ENCODE data around the gene DIRAS3. TPM values are rescaled to one million over a fixed set of nuclear protein-coding genes. Genes with fewer than 3 reads are reported as not detected.

DIRAS3 gene
- total RNA-seq, 1 experiment from 2014 or later, result not detected

DNA sequence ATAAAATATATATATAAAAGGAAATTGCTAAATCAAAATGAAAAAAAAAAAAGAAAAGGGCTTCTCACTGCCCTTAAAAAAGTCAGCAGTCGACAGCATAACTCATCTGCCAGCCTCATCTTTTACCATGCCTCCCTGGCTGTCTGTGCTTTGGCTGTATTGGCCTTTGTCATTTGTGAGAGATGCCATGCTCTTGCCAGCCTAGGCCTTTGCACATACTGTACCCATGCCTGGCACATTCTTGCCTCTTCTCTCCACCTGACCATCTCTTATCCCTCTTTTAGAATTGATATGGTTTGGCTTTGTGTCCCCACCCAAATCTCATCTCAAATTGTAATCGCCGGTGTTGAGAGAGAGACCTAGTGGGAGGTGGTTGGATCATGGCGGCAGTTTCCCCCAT lies 37.1 kb downstream of the DIRAS3 start:
- Mint-ChIP-seq H3K36me3 (ENCODE audit: insufficient read depth, unreplicated experiment) (no peaks in the 10 kb centered on the region), H3K27me3 (ENCODE audit: insufficient read depth, unreplicated experiment) (no peaks in the 10 kb centered on the region), H3K4me3 (ENCODE audit: unreplicated experiment) (no peak overlapping the region), H3K27ac (ENCODE audit: unreplicated experiment) (no peak overlapping the region), H3K9me3 (ENCODE audit: unreplicated experiment) (no peaks in the 10 kb centered on the region), H3K4me1 (ENCODE audit: low read depth, unreplicated experiment) (no peaks in the 10 kb centered on the region)
- ChIA-PET POLR2A (no interaction called here), CTCF (no interaction called here)
- H3K36me3 ChIP-seq (ENCODE audit: control insufficient read depth, insufficient read depth, low read length), result no peaks in the 10 kb centered on the region
- no peaks in the 10 kb centered on the region for H3K9me3 ChIP-seq
- intact Hi-C loops (cut with micrococcal nuclease; ENCODE audit: unreplicated experiment), result no loop called here
- no peak for DNase-seq
- H3K27me3 ChIP-seq (replicated peaks; ENCODE audit: control insufficient read depth, insufficient read depth, low read length), result no peaks in the 10 kb centered on the region
- no TSS peak for BruUV-seq (replicated peaks)
- no peak overlapping the region for H3K4me3 ChIP-seq (ENCODE audit: low read depth, low read length)
- TF ChIP-seq, protein P1, sequence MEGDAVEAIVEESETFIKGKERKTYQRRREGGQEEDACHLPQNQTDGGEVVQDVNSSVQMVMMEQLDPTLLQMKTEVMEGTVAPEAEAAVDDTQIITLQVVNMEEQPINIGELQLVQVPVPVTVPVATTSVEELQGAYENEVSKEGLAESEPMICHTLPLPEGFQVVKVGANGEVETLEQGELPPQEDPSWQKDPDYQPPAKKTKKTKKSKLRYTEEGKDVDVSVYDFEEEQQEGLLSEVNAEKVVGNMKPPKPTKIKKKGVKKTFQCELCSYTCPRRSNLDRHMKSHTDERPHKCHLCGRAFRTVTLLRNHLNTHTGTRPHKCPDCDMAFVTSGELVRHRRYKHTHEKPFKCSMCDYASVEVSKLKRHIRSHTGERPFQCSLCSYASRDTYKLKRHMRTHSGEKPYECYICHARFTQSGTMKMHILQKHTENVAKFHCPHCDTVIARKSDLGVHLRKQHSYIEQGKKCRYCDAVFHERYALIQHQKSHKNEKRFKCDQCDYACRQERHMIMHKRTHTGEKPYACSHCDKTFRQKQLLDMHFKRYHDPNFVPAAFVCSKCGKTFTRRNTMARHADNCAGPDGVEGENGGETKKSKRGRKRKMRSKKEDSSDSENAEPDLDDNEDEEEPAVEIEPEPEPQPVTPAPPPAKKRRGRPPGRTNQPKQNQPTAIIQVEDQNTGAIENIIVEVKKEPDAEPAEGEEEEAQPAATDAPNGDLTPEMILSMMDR (IDR thresholded peaks at IDR 0.05; ENCODE audit: insufficient read depth in 1 of 2, low read depth in 1 of 2, low read length in 1 of 2, severe bottlenecking in 1 of 2, unreplicated experiment in 1 of 2), result no peak
- no peaks in the 10 kb centered on the region for H3K4me1 ChIP-seq

DNA sequence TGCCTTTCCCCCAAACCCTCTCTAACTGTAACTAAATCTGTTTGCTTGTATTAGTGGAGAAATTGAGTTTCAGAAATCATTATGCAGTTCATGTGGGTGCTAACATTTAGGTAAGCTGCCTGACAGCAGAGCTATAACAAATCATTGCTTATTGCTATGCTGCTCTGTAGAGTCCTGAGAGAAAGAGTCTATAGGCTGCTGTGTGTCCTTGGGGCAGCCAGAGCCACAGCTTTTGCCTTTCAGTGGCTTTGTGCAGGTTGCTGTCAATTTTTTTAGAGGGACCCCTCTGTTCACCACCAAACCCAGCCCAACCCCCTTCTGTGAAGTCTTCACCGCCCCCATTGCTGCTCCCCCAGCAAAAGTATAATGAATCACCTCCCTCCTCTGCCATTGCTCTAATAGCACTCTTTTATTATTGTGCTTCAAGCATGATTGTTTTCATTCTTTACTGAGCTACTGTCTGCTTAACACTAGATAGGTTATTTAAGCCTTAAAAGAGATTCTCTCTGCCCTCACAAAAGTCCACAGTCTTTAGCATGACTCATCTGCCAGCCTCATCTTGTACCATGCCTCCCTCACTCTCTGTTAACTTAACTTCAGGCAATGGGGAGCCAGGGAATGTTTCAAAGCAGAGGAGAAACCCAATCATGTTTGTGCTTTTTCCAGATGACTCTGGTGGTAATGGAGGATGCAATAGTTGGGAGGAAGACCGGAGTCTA lies 38.6 kb downstream of the DIRAS3 start:
- Histone ChIP-seq H3K36me3 (ENCODE audit: control insufficient read depth, insufficient read depth, low read length) (no peaks in the 10 kb centered on the region), H3K4me3 (ENCODE audit: low read depth, low read length) (no peak overlapping the region), H3K9me3 (no peaks in the 10 kb centered on the region), H3K4me1 (no peaks in the 10 kb centered on the region), H3K27me3 (replicated peaks; ENCODE audit: control insufficient read depth, insufficient read depth, low read length) (no peaks in the 10 kb centered on the region)
- no peak for DNase-seq
- Mint-ChIP-seq H3K27ac (ENCODE audit: unreplicated experiment) (no peak overlapping the region), H3K36me3 (ENCODE audit: insufficient read depth, unreplicated experiment) (no peaks in the 10 kb centered on the region), H3K27me3 (ENCODE audit: insufficient read depth, unreplicated experiment) (peaks cover 4% of the 10 kb centered on the region), H3K4me1 (ENCODE audit: low read depth, unreplicated experiment) (no peaks in the 10 kb centered on the region), H3K9me3 (ENCODE audit: unreplicated experiment) (peaks cover 9% of the 10 kb centered on the region), H3K4me3 (ENCODE audit: unreplicated experiment) (no peak overlapping the region)
- POLR2A ChIA-PET, result no interaction called here
- CTCF ChIA-PET, result interaction anchor here (1.0 kb wide), 1 partner anchor 158 kb away, joined by 3 read pairs; no protein-coding TSS in a partner anchor
- intact Hi-C loops (cut with micrococcal nuclease; ENCODE audit: unreplicated experiment), result no loop called here
- TF ChIP-seq, protein P1 (IDR thresholded peaks at IDR 0.05; ENCODE audit: insufficient read depth in 1 of 2, low read depth in 1 of 2, low read length in 1 of 2, severe bottlenecking in 1 of 2, unreplicated experiment in 1 of 2), result no peak
- no TSS peak for BruUV-seq (replicated peaks)

DNA sequence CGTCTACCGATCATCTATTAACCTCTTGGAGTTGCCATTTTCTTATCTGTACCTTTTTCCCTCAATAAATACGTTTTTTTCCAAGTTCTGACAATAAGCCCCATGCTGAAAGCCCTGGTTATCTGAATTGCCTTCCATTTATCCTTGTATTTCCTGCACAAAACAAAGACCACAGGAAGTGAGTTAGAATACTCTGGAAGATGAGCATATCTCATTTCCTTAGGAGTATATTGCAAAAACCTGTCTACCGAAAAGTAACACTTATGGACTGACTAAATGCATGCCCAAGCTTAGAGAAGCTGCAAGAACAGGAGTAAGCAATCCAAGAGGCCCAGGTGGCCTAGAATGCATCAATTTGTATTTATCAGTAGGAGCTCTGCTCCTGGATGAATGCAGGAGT lies 39.9 kb downstream of the DIRAS3 start:
- Histone ChIP-seq H3K27me3 (replicated peaks; ENCODE audit: control insufficient read depth, insufficient read depth, low read length) (no peaks in the 10 kb centered on the region), H3K9me3 (no peaks in the 10 kb centered on the region), H3K4me3 (ENCODE audit: low read depth, low read length) (no peak overlapping the region), H3K36me3 (ENCODE audit: control insufficient read depth, insufficient read depth, low read length) (no peaks in the 10 kb centered on the region), H3K4me1 (no peaks in the 10 kb centered on the region)
- Mint-ChIP-seq H3K4me1 (ENCODE audit: low read depth, unreplicated experiment) (no peaks in the 10 kb centered on the region), H3K4me3 (ENCODE audit: unreplicated experiment) (no peak overlapping the region), H3K27ac (ENCODE audit: unreplicated experiment) (no peak overlapping the region), H3K9me3 (ENCODE audit: unreplicated experiment) (peaks cover 9% of the 10 kb centered on the region), H3K36me3 (ENCODE audit: insufficient read depth, unreplicated experiment) (no peaks in the 10 kb centered on the region), H3K27me3 (ENCODE audit: insufficient read depth, unreplicated experiment) (peaks cover 10% of the 10 kb centered on the region)
- ChIA-PET POLR2A (no interaction called here), CTCF (interaction anchor here (0.7 to 1.4 kb wide), 2 partner anchors 158 to 160 kb away, joined by 3 read pairs; no protein-coding TSS in a partner anchor)
- BruUV-seq (replicated peaks), result no TSS peak
- TF ChIP-seq, protein P1 (IDR thresholded peaks at IDR 0.05; ENCODE audit: insufficient read depth in 1 of 2, low read depth in 1 of 2, low read length in 1 of 2, severe bottlenecking in 1 of 2, unreplicated experiment in 1 of 2), result no peak
- intact Hi-C loops (cut with micrococcal nuclease; ENCODE audit: unreplicated experiment), result loop anchor here (1.0 kb wide), 1 partner anchor 157 kb away; no protein-coding TSS in a partner anchor
- no peak for DNase-seq

All from Caco-2 (cell line).